GM15510 (cell line): Measurements from ENCODE around the gene LTK.

Experiments used
- POLR2A ChIP-seq: IDR thresholded peaks from 3 replicates; pipeline ENCODE4 v1.6.1; 2011; ENCODE audit warnings: borderline replicate concordance; ENCODE audit not compliant: insufficient read length; ENCODE audit errors: extremely low read depth

The LTK gene

GRCh38 chr15:41546851-41547786, 33.5 kb upstream of the LTK start:
- TF ChIP-seq POLR2A: no peak

- TF ChIP-seq POLR2A: no peak
Measured at GRCh38 chr15:41545218-41545617, 31.6 kb upstream of the LTK start.

- no peak for TF ChIP-seq POLR2A
Measured at GRCh38 chr15:41544650-41545015, 31.0 kb upstream of the LTK start.

- TF ChIP-seq POLR2A: no peak
Measured at GRCh38 chr15:41543521-41543870, 29.9 kb upstream of the LTK start.

- no peak for TF ChIP-seq POLR2A
Measured at GRCh38 chr15:41536866-41537265, 23.2 kb upstream of the LTK start.

- no peak for TF ChIP-seq POLR2A
Measured at GRCh38 chr15:41535544-41535943, 21.9 kb upstream of the LTK start.

- TF ChIP-seq POLR2A: no peak
Measured at GRCh38 chr15:41530363-41530956, 16.8 kb upstream of the LTK start.

- no peak for TF ChIP-seq POLR2A
Measured at GRCh38 chr15:41523097-41523496, 9.5 kb upstream of the LTK start.

- no peak for TF ChIP-seq POLR2A
Measured at GRCh38 chr15:41521614-41522013, 8.0 kb upstream of the LTK start.

- TF ChIP-seq POLR2A: no peak
Measured at GRCh38 chr15:41520636-41521035, 7.0 kb upstream of the LTK start.

GRCh38 chr15:41517895-41518449, 4.3 kb upstream of the LTK start:
- TF ChIP-seq POLR2A: no peak

- TF ChIP-seq POLR2A: no peak
Measured at GRCh38 chr15:41512940-41513505, 604 bp downstream of the LTK start.

GRCh38 chr15:41512512-41512939, 1.1 kb downstream of the LTK start:
- TF ChIP-seq POLR2A: no peak

GRCh38 chr15:41511899-41512369, 1.7 kb downstream of the LTK start:
- no peak for TF ChIP-seq POLR2A

- TF ChIP-seq POLR2A: no peak
Measured at GRCh38 chr15:41511331-41511898, 2.2 kb downstream of the LTK start.
